Breast epithelium (tissue), 4 donors: ENCODE data around the gene TTC28. TPM values are rescaled to one million over a fixed set of nuclear protein-coding genes. Genes with fewer than 3 reads are reported as not detected.

Experiments used
- DNase-seq, 2 donors: peaks; one replicate each; pipeline ENCODE4 v3.0.0-alpha.2; 2019; ENCODE audit warnings: low spot score in 2 of 2
- H3K27ac ChIP-seq, 2 donors: fragments of 200-600 bp; sonication (generic) in 1 of 2; one replicate each; pipeline ENCODE4 v1.5.1; 2016 to 2019; ENCODE audit warnings: mild to moderate bottlenecking in 1 of 2
- H3K27me3 ChIP-seq, 2 donors: fragments of 200-600 bp; sonication (generic) in 1 of 2; one replicate each; pipeline versions ENCODE4 v1.5.1 to v1.6.0; 2017 to 2019; ENCODE audit warnings: control low read depth in 1 of 2, mild to moderate bottlenecking in 1 of 2
- H3K36me3 ChIP-seq: fragments of 200-600 bp; one replicate; pipeline ENCODE4 v1.5.1; 2019
- H3K4me1 ChIP-seq, 2 donors: fragments of 200-600 bp; sonication (generic); one replicate each; pipeline ENCODE4 v1.5.1; 2016 to 2019; ENCODE audit warnings: control low read depth in 1 of 2
- H3K4me3 ChIP-seq, 3 donors: fragments of 200-600 bp; sonication (generic); 1 replicate in 2 of 3; 2 replicates in 1 of 3; pipeline ENCODE4 v1.5.1; 2016 to 2019; ENCODE audit warnings: mild to moderate bottlenecking in 3 of 3, moderate library complexity in 2 of 3
- H3K9me3 ChIP-seq, 2 donors: fragments of 200-600 bp; sonication (generic) in 1 of 2; one replicate each; pipeline ENCODE4 v1.5.1; 2016 to 2019; ENCODE audit warnings: control low read depth in 1 of 2
- POLR2A ChIP-seq: fragments of 450-650 bp; IDR thresholded peaks from one replicate; pipeline ENCODE4 v1.6.1; 2016; ENCODE audit warnings: antibody characterized with exemption, mild to moderate bottlenecking, moderate library complexity
- POLR2AphosphoS5 ChIP-seq, 3 donors: sonication (generic); formaldehyde crosslinking; IDR thresholded peaks; one replicate each; pipeline ENCODE4 v1.6.1; 2017; ENCODE audit warnings: antibody characterized with exemption in 3 of 3
- intact Hi-C: fragments of 100-400 bp; cut with DNase I; formaldehyde crosslinking; loops from one replicate; pipeline ENCODE4 v1.15.1; 2023; ENCODE audit warnings: low total_unique reads
- total RNA-seq, 3 donors: library from RNA; depleted of rRNA; stranded (reverse); fragments of >200 nt; gene quantifications; one replicate each; pipeline ENCODE4 v1.1.0, GENCODE V29; 2016
- TF ChIP-seq, protein P1 (sequence below), 3 donors: fragments of 450-650 bp; IDR thresholded peaks; one replicate each; pipeline ENCODE4 v1.5.1; 2016 to 2017; ENCODE audit warnings: antibody characterized with exemption in 3 of 3, mild to moderate bottlenecking in 3 of 3, moderate library complexity in 3 of 3

The TTC28 gene
- total RNA-seq, 3 donors from 2014 or later = 33.5 to 43.3 (median 40.2) TPM

DNA sequence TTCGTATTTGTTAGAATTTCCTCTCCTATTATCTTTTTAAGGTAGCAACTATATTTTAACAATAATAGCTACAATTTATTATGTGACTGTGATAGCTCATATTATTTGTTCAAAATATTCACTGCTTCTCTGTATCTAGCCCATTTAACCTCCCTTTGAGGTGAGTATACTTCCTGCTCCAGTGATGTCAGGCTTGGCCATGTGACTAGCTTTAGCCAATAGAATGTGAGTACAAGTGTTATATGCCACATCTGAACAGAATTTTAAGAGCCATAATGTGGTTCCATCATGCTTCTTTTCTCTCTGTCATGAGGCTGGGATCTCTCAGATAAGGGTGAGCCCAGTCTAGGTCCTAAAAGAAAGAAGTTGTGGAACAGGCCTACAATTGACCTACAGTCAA is 217.6 kb downstream of the TTC28 start:
- H3K4me3 ChIP-seq = no peak overlapping the region
- TF ChIP-seq POLR2A (no peak), POLR2AphosphoS5 (IDR thresholded peaks at IDR 0.05) (no peak)
- TF ChIP-seq, protein P1, sequence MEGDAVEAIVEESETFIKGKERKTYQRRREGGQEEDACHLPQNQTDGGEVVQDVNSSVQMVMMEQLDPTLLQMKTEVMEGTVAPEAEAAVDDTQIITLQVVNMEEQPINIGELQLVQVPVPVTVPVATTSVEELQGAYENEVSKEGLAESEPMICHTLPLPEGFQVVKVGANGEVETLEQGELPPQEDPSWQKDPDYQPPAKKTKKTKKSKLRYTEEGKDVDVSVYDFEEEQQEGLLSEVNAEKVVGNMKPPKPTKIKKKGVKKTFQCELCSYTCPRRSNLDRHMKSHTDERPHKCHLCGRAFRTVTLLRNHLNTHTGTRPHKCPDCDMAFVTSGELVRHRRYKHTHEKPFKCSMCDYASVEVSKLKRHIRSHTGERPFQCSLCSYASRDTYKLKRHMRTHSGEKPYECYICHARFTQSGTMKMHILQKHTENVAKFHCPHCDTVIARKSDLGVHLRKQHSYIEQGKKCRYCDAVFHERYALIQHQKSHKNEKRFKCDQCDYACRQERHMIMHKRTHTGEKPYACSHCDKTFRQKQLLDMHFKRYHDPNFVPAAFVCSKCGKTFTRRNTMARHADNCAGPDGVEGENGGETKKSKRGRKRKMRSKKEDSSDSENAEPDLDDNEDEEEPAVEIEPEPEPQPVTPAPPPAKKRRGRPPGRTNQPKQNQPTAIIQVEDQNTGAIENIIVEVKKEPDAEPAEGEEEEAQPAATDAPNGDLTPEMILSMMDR (IDR thresholded peaks at IDR 0.05) = no peak
- DNase-seq = no peak
- H3K9me3 ChIP-seq = no peaks in the 10 kb centered on the region
- intact Hi-C loops = no loop called here
- H3K27me3 ChIP-seq = no peaks in the 10 kb centered on the region
- no peaks in the 10 kb centered on the region for H3K4me1 ChIP-seq
- no peaks in the 10 kb centered on the region for H3K36me3 ChIP-seq
- no peak overlapping the region for H3K27ac ChIP-seq

- TF ChIP-seq, protein P1 (IDR thresholded peaks at IDR 0.05) = no peak
- no peak for TF ChIP-seq POLR2AphosphoS5 (IDR thresholded peaks at IDR 0.05)
- no peak for TF ChIP-seq POLR2A
- no peak for DNase-seq
- H3K9me3 ChIP-seq = no peaks in the 10 kb centered on the region
- intact Hi-C loops = no loop called here
- H3K27me3 ChIP-seq = no peaks in the 10 kb centered on the region
- H3K4me3 ChIP-seq = no peak overlapping the region
- no peaks in the 10 kb centered on the region for H3K36me3 ChIP-seq
- H3K4me1 ChIP-seq = no peaks in the 10 kb centered on the region
- no peak overlapping the region for H3K27ac ChIP-seq
Measured at GRCh38 chr22:28454431-28455064, 225.1 kb downstream of the TTC28 start.

- TF ChIP-seq POLR2A (no peak), POLR2AphosphoS5 (IDR thresholded peaks at IDR 0.05) (no peak)
- TF ChIP-seq, protein P1 (IDR thresholded peaks at IDR 0.05) = no peak
- H3K9me3 ChIP-seq = no peaks in the 10 kb centered on the region
- H3K4me3 ChIP-seq = no peak overlapping the region
- H3K27ac ChIP-seq = no peak overlapping the region
- intact Hi-C loops = no loop called here
- no peaks in the 10 kb centered on the region for H3K4me1 ChIP-seq
- no peaks in the 10 kb centered on the region for H3K27me3 ChIP-seq
- H3K36me3 ChIP-seq = no peaks in the 10 kb centered on the region
- no peak for DNase-seq
Measured at GRCh38 chr22:28450109-28450508, 229.5 kb downstream of the TTC28 start.

- no peak for TF ChIP-seq POLR2A
- TF ChIP-seq, protein P1 (IDR thresholded peaks at IDR 0.05) = no peak
- TF ChIP-seq POLR2AphosphoS5 (IDR thresholded peaks at IDR 0.05) = no peak
- H3K4me3 ChIP-seq = no peak overlapping the region
- intact Hi-C loops = loop anchor here (10.0 kb wide), 1 partner anchor 394 kb away; no protein-coding TSS in a partner anchor
Measured at GRCh38 chr22:28449041-28449440, 230.6 kb downstream of the TTC28 start.

DNA sequence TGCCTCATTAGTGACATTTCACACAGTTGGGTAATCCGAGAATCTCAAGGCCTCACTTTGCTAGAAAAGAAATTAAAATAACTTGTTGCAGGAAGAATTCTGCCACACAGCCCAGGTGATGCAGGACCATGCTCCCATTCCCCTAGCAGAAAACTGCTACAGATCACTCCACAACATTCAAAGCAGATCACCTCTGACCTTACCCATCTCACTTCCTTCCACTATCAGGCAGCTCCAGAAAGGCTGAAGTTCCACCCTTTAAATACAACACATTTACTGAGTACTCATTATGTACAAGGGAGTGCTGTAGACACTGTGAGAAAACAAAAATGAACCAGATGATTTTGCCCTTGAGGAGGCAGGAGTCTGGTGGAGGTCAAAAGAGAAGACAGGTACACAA is 231.0 kb downstream of the TTC28 start:
- TF ChIP-seq POLR2AphosphoS5 (IDR thresholded peaks at IDR 0.05) (no peak), POLR2A (no peak)
- no peaks in the 10 kb centered on the region for H3K36me3 ChIP-seq
- H3K27ac ChIP-seq = no peak overlapping the region
- no peaks in the 10 kb centered on the region for H3K9me3 ChIP-seq
- no peaks in the 10 kb centered on the region for H3K27me3 ChIP-seq
- no peak overlapping the region for H3K4me3 ChIP-seq
- intact Hi-C loops = loop anchor here (10.0 kb wide), 1 partner anchor 394 kb away; no protein-coding TSS in a partner anchor
- no peaks in the 10 kb centered on the region for H3K4me1 ChIP-seq
- DNase-seq = no peak

More at GRCh38 chr22:28449041-28449440, 230.6 kb downstream of the TTC28 start:
- H3K27me3 ChIP-seq = no peaks in the 10 kb centered on the region
- no peaks in the 10 kb centered on the region for H3K4me1 ChIP-seq
- no peaks in the 10 kb centered on the region for H3K36me3 ChIP-seq
- no peak overlapping the region for H3K27ac ChIP-seq
- H3K9me3 ChIP-seq = no peaks in the 10 kb centered on the region
- no peak for DNase-seq
